HG03108 (cell line): ENCODE results near the gene SLC25A20.

Experiments
- ATAC-seq: cut with Tn5 transposase; IDR thresholded peaks from one replicate; pipeline ENCODE4 v1.9.1; 2021; ENCODE audit warnings: moderate library complexity; ENCODE audit not compliant: unreplicated experiment

The SLC25A20 gene

DNA sequence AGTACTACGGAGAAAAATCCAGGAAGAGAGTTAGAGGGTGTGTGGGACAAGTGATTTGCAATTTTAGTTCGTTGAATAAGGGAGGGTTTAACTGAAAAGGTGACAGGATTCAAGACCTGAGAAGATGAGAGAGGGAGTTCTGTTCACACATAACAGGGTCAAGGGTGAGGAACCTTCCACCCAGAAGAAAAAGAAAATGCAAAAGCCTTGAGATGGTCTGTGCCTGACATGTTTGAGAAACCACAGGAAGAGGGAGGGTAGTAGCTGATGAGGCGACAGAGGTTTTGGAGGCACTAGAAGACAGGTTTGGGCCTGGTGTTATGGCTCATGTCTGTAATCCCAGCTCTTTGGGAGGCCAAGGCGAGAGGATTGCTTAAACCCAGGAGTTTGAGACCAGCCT is 591 bp upstream of the SLC25A20 start:
- no peak for ATAC-seq

DNA sequence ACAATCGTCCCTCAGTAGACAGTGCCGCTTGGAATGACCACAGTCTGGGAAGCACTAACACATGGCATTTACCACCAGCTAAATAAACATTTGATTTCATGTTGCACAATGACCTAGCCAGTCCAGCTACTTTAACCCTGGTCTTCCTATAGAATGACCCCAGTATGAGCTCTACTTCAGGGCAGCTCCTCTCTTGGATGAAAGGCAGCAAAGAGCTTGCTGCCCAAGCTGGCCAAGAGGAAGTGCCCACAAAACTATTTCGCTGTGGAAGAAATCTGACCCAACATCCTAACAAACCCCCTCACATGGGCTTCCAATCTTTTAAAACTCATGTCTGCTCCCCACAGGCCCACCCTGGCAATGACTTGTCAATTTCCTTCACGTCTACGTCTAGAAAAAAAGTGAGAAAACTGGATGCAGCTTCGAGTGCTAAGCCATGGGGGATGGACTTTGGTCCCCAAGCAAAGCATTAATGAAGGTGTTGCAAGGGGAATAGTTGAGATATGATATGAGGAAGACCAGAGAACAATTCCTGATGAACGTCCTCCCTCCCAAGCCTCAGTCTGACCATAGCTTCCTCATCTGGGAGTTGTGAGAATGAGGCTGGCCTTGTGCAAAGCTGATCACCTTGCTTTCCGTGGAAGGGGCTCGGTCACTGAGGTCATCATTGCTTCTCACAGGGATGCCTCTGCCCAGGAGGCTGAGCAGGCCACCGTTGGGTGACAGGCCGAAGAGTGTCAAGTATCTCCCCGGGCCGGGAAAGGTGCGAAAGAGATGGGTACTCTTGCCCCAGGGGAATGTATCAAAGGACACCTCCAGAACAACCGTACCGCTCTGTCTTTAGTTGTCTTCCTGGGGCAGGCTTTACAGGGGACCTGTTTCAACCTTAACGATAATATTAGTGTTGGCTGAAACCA is 964 bp downstream of the SLC25A20 start:
- no peak for ATAC-seq

DNA sequence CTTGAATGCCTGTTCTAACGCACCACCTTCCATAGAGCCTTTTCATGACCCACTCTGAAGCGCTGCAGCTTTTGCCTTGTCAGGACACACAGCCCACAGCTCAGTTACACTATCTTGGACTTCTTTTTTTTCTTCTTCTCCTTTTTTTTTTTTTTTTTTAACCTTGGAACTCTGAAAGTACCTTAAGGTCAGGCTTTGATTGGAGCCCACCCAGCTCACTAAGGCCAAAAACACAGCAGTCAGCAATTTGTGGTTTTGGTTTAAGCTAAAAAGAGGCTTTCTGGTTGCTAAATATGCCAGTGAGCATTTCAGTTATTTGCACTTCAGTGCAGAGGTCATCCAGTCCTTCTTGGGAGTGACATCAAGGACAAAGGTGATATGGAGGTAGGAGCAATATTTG is 1.7 kb downstream of the SLC25A20 start:
- no peak for ATAC-seq

DNA sequence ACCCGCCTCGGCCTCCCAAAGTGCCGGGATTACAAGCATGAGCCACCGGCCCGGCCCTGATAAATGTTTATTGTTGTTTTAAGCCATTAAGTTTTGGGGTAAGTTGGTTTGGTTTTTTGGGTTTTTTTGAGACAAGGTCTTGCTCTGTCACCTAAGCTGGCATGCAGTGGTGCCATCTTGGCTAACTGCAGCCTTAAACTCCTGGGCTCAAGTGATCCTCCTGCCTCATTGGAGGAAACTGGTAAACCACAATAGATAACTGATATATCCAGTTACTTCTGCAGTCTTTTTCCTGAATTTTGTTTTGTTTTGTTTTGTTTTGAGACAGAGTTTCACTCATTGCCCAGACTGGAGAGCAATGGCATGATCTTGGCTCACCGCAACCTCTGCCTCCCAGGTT is 4.2 kb downstream of the SLC25A20 start:
- no peak for ATAC-seq

DNA sequence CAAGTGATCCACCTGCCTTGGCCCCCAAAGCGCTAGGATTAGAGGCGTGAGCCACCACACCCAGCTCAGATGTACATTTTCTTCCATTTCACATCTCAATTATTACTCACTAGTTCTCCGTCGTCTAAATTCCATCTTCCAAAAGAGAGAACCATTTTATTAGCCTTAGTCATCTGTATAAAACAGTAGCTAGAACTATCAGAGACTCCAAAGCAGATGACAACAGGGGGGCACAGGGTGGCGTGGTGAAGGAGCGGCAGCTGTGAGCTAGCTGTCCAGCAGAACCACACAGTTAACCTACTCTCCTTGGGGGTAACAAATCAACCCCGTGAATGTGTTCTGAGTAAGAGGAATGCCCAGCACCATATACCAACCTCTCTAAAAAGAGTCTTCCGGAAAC is 7.1 kb downstream of the SLC25A20 start:
- ATAC-seq = no peak

DNA sequence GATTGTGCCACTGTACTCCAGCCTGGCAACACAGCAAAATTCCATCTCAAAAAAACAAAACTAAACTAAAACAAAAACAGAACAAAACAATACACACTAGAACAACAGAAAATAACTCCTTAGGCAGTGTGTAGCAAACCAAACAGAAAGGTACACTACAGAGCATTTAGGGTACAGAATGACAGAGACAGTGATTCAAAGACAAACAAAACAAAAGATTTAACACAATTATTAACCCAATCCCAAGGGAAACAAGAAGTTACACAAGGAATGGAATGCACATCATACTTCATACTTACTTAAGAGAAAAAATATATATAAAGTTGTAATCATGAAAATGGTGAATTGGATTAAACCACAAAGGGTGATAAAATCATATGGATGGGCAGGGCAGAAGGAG is 12.9 kb downstream of the SLC25A20 start:
- no peak for ATAC-seq

DNA sequence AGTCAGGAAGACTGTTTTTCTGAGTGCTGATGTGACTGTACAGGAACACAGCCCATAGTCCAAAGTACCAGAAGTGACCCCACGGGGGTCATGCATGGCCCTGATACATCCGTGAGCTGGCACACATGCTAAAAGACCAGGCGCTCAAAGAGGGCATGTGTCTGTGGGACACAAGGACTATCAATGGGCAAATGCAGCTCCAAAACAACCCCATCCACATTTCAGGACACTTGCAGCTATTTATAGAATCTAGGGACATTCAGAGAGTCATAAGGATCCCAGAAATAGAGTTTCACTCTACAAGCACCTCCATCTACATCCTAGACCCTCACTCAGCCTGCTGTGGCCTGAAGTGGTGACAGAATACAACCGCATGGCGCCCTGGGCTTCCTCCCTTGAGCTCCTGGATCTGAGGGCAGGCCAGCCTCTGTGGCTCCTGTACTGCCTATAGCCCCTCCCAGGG is 17.0 kb downstream of the SLC25A20 start:
- ATAC-seq = no peak

DNA sequence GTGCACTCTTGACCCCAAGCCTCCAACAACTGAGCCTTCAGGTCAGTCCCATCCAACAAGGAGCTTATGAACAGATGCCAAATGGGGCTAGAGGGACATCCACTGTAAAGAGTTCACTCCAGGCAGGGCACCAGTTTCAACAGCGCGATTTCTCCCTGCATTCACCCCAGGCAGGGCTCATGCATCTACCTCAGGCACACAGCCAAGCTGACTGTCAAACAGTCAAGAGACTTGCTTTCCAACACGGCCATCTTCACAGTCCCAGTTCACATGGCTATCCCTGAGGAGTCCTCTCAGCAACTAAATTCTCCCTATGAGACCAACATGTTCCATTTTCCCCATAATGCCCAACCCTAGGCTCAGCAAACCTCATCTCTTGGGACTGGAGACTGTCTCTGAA is 17.7 kb downstream of the SLC25A20 start:
- no peak for ATAC-seq

DNA sequence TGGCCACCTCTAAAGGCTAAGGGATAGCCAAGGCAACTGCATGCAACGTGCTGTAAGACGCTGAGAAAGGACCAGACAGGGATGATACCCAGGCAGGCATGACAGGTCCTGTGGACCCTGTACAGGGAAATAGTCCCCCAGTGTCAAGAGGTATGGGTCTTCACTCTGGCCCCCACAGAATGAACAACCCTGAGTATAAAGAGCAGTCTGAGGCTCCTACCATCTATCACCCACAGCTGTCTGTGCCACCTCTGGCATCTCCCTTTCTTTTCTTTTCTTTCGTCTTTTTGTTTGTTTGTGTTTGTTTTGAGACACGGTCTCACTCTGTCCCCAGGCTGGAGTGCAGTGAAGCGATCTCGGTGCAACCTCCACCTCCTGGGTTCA is 18.7 kb downstream of the SLC25A20 start:
- no peak for ATAC-seq

DNA sequence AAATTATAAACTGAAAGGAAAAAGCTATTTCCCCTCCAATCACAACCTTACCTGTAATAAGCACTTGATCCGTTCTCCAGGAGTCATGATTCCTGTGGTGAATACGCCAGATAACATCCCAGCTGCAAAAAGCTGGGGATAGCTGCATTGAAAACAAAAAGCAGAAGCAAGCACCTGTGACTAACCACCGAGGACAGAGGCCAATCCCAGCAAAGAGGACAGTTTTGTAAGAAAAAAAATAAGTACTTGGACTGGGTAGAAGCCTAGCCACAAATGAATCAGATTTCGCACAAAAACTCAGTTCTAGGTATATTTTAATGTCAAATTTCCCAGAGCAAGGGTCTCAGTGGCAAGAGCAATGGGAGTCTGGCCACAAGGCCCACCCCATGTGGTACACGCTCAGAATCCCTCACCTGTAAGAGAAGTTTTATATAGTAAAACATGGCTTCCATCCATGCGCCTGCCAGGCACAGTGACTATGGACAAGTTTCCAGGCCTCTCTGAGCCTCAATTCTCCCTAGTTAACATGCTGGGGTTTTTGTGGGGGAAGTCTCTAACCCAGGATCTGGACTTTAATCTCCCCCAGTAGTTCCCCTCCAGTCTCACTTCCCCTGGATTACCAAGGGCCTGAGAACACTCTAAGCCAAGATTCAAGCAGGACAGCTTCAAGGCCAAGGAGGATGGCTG is 19.2 kb downstream of the SLC25A20 start:
- no peak for ATAC-seq

DNA sequence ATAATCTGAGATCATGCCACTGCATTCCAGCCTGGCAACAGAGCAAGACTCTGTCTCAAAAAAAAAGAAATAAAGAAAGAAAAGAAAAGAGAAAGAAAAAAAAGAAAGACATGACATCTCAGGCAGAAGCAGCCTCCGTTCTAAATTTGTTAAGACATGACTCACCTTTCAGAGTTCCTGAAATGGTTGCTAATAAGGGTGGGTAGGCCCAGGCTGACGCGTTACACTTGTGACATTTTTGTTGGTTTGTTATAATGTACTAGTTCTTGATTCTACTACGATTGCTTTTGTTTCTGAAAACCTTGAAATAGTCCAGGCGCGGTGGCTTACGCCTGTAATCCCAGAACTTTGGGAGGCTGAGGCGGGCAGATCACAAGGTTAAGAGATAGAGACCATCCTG is 21.0 kb downstream of the SLC25A20 start:
- ATAC-seq = no peak

DNA sequence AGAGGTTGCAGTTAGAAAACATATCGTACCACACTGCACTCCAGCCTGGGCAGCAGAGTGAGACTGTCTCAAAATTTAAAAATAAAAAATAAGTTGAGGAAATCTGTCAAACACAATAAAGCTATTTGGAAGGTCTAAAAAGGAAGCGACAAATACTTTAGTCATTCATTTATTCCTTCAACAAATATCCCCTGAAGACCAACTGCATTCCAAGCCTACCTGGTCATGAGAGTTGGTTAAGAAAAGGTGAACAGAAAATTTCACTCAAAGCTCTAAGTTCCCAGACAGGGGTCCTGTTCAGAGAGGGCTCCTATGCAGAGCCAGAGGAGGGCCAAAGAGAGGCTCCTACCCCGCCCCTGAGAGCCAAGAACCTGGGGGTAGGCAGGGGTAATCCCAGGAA is 35.6 kb downstream of the SLC25A20 start:
- ATAC-seq = no peak

DNA sequence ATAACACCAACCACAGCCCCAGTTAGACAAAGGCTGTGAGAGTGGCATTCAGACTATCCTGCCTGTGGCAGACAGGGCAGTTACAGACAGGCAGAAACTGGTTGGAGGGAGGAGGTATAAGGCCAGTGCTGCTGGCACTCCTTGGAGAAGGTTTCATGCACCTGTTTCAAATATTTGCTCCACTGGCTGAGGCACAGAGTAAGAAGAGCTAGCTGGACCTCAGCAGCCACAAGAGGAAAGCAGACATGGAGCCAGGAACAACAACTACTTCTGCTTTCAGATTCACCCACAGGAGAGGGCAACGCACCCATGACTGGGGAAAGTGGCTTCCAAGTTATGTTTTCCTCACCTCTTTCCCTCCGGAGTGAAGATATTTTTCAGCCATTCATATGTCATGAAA is 39.5 kb downstream of the SLC25A20 start:
- ATAC-seq = no peak

DNA sequence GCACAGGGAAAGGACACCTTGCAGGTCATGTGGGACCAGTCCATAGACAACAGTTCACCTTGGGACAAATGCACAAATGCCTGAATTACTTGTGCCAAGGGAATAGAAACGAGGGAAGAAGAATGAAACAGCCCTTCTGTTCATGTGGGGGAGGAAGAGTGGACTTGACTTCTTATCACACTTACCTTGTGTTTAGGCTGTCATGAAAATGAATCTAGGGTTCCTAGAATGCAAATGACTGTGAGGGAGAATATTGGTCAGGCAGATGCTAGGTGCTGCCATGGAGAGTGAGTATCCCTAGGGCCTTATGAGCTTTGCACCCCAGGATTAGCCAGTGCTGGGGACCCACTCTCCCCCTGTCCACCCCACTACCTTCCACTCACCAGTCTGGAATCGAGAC is 40.0 kb downstream of the SLC25A20 start:
- no peak for ATAC-seq

DNA sequence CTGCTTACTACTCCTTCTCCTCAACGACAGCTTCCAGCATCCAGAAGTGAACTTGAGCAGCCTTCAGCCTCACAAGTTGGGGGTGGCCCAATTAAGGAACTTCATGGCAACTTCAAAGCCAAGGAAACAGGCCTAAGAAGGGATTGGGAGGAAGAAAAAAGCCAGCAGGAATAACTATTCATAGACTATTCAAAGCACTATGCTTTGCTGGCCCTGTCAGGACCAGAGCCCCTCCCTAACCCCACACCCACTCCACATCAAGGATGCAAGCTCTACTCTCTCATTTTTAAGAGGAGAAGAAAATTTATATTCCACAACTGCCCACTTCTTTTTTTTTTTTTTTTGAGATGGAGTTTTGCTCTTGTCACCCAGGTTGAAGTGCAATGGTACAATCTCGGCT is 41.0 kb downstream of the SLC25A20 start:
- ATAC-seq = no peak

DNA sequence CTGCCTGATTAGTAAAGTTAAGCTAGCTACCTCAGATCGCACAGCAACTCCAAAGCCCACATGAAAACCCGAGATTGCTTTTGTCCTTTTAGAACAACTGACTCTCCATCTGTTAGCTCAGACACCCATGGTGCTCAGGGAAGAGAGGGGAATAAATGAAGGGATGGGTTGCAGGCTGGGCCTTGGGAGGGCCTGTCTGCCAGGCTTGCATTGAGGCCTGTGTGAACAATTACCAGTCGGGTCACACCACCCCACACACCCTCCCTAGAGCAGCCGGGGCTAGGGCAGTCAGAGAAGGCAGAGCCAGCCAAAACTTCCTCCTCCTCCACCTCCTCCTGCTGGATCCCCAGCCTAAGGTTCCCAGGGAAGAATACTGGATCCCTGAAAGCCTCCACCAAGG is 42.2 kb downstream of the SLC25A20 start:
- ATAC-seq = no peak

DNA sequence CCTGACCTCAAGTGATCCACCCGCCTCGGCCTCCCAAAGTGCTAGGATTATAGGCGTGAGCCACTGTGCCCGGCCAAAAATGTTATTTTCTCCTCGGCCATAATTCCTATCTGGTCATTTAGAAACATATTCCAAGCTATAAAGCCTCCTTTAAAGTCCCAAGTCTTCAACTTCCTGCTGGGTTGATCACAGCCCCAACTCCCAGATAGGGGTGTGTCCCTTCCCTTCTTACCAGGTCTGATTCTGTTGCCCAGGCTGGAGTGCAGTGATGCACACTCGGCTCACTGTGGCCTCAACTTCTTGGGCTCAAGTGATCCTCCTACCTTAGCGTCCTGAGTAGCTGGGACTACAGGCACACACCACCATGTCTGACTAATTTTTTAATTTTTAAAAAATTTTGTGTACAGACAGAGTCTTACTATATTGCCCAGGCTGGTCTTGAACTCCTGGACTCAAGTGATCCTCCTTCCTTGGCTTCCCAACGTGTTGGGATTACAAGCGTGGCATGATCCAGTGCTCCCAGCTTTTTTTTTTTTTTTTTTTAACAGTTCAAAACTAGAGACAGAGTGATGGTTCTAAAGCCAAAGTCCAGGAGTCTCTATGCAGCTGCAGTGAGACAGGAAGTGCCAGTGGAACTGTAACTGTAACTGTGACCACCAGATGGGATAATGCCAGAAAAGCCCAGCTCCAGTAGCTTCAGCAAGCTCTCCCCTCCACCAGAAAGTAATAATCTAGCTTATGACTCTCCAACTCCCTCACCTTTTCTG is 42.8 kb downstream of the SLC25A20 start:
- no peak for ATAC-seq

DNA sequence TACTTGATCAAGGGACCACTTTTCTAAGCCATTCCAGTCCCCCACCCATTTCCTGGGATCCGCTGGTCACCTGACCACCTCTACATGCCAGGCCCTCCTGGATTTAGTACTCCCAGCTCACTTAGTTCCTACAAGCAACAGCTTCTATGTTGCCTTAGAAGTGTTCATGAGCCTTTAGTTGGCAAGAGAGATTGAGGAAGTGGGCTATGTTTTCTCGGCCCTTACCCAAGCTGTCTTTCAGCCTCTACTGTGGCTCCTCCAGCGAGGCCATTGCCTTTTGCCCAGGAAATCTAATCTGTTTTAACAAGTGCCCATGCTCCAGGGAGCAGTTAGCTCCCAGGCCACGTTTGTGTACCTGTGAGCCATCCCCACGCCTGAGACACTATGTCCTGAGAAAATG is 46.5 kb downstream of the SLC25A20 start:
- ATAC-seq = no peak

DNA sequence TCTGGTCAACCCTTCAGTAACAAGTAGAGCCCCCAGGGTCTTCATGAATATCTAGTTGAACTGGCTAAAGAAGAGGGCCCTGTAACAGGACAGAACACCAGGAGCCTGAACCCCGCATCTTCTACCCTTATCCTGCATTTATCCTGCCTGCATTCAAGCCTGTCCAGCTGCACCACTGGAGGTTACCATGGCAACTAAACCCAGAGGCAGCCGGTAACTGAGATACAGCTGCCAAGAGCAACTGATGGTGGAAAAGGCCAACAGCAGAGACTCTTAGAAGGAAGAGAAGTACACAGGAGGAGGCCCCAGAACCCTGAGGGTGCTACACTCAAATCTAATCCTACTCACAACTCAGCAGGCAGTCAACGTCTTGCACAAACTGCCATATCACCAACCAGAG is 47.3 kb downstream of the SLC25A20 start:
- ATAC-seq = no peak

DNA sequence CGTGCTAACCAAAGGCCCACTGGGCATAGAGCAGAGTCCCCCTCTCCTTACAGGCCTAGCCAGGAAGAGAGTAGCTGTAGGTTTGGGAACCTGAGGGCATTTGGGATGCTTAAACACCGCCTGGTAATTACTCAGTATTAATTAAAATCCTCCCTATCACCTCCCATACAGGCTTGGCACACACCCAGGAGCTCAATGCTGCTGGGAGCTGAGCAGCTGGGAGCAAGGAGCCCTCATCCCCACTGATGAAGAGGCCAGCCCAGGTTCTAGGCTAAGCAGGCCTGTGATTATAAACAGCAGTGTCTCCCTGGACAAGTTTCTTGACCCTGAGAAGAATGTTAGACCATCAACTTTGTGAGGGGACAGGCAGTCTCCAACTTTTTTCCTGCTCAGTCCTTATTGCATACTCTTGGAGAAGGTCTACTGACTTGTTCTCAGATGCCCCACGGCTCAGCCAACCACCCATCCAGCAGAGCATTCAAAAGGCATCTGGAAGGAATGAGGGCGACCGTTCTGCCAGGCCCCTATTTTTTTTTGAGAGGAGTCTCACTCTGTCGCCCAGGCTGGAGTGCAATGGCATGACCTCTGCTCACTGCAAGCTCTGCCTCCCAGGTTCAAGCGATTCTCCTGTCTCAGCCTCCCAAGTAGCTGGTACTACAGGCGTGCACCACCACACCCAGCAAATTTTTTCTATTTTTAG is 49.7 kb downstream of the SLC25A20 start:
- no peak for ATAC-seq
